OCI-LY3 (cell line): ENCODE data around the gene PIK3AP1.

Experiments
- H2AFZ ChIP-seq: fragments of 200-600, 300-600 bp; shearing (Covaris generic); 2 replicates; pipeline ENCODE4 v1.6.0; 2014; ENCODE audit warnings: antibody characterized with exemption, low read depth, low read length
- H3K27ac ChIP-seq: fragments of 200-600, 300-600 bp; sonication (generic); 2 replicates; pipeline ENCODE4 v1.5.1; 2014; ENCODE audit warnings: mild to moderate bottlenecking, low read length, moderate library complexity, mixed read lengths
- H3K27me3 ChIP-seq: fragments of 200-600, 300-600 bp; sonication (generic); 2 replicates; pipeline ENCODE4 v1.6.1; 2014; ENCODE audit warnings: low read depth, low read length, mixed read lengths
- H3K36me3 ChIP-seq: fragments of 200-600, 300-600 bp; sonication (generic); replicated peaks from 2 replicates; pipeline ENCODE3; 2014; ENCODE audit warnings: low read depth, low read length, mixed read lengths
- H3K4me1 ChIP-seq: fragments of 300-600, 200-600 bp; sonication (generic); 2 replicates; pipeline ENCODE4 v1.6.1; 2014; ENCODE audit warnings: low read length, mixed read lengths
- H3K4me2 ChIP-seq: fragments of 200-600, 300-600 bp; sonication (generic); 2 replicates; pipeline ENCODE4 v1.6.1; 2014; ENCODE audit warnings: low read length, mixed read lengths
- H3K4me3 ChIP-seq: fragments of 300-600, 200-600 bp; sonication (generic); 2 replicates; pipeline ENCODE4 v1.5.1; 2014; ENCODE audit warnings: antibody characterized with exemption, mild to moderate bottlenecking, low read length, moderate library complexity
- H3K79me2 ChIP-seq: fragments of 300-600, 200-600 bp; shearing (Covaris generic); 2 replicates; pipeline ENCODE4 v1.6.1; 2014; ENCODE audit warnings: mild to moderate bottlenecking, low read length, mixed read lengths
- H3K9ac ChIP-seq: fragments of 300-600, 200-600 bp; shearing (Covaris generic); 2 replicates; pipeline ENCODE4 v1.6.0; 2014; ENCODE audit warnings: mild to moderate bottlenecking, low read length, moderate library complexity
- H3K9me3 ChIP-seq: fragments of 200-600, 300-600 bp; shearing (Covaris generic); 2 replicates; pipeline ENCODE4 v1.6.1; 2014; ENCODE audit warnings: low read length, mixed read lengths; ENCODE audit not compliant: insufficient read depth
- H4K20me1 ChIP-seq: fragments of 200-600, 300-600 bp; sonication (generic); 2 replicates; pipeline ENCODE4 v1.6.1; 2016; ENCODE audit warnings: low read length, mixed read lengths; ENCODE audit not compliant: insufficient read depth
- EZH2phosphoT487 ChIP-seq: fragments of 200-600 bp; shearing (Covaris generic); IDR thresholded peaks from 2 replicates; pipeline ENCODE4 v1.6.1; 2018; ENCODE audit warnings: antibody characterized with exemption, mixed run types, low read depth
- TF ChIP-seq, protein P1 (sequence below): fragments of 200-600, 300-600 bp; sonication (generic); IDR thresholded peaks from 2 replicates; pipeline ENCODE4 v1.5.1; 2014; ENCODE audit warnings: antibody characterized with exemption, low read length, low read depth

The PIK3AP1 gene, protein sequence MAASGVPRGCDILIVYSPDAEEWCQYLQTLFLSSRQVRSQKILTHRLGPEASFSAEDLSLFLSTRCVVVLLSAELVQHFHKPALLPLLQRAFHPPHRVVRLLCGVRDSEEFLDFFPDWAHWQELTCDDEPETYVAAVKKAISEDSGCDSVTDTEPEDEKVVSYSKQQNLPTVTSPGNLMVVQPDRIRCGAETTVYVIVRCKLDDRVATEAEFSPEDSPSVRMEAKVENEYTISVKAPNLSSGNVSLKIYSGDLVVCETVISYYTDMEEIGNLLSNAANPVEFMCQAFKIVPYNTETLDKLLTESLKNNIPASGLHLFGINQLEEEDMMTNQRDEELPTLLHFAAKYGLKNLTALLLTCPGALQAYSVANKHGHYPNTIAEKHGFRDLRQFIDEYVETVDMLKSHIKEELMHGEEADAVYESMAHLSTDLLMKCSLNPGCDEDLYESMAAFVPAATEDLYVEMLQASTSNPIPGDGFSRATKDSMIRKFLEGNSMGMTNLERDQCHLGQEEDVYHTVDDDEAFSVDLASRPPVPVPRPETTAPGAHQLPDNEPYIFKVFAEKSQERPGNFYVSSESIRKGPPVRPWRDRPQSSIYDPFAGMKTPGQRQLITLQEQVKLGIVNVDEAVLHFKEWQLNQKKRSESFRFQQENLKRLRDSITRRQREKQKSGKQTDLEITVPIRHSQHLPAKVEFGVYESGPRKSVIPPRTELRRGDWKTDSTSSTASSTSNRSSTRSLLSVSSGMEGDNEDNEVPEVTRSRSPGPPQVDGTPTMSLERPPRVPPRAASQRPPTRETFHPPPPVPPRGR

DNA sequence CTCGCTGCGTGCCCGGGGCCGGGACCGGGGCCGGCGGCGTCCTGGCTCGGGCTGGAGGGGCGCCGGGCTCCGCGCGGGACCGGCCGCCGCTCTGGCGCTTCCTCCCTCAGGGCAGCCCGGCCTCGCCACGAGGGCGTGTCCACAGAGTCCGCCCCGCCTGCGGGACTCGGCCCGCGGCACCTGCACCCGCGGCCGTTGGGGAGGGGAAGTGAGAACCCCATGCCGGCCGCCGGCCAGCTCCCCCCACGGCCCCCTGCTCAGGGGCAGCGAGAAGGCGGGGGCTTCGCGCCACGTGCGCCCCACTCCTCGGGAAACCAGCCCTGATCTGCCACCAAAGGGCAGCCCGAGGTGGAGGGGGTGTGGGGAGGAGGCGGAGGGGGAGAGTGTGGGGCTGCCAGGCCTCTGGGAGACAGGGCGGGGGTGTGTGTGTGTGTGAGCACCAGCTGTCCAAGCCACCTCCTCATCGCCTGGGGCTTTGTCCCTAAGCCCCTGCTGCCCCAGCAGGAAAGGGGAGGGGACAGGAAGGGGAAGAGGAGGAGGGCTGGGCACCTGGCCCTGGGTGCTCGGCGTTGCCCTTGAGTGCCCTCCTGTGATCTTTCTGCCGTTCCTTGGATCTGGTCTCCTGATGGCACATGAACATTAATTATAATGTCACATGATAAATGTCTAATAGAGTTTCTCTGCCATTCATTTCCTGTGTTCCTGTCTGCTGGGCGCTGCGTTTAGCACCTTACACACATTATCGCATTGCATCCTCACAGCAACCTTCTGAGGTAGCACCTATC lies at the start of gene PIK3AP1:
Gene PIK3AP1, minus strand, starts transcription at position 93 of the 785 bp plus-strand sequence. CDS start 120 bp downstream, outside the sequence.
- Histone ChIP-seq H3K27me3 (no peaks in the 10 kb centered on the region), H4K20me1 (no peaks in the 10 kb centered on the region), H2AFZ (peak within 1 kb of the TSS; percentile 77), H3K4me3 (peak within 1 kb of the TSS; percentile 98), H3K79me2 (peaks cover 33% of the 10 kb centered on the region), H3K27ac (peak within 1 kb of the TSS; percentile 80), H3K9me3 (no peaks in the 10 kb centered on the region), H3K9ac (peak within 1 kb of the TSS; percentile 95), H3K4me1 (peaks cover 27% of the 10 kb centered on the region), H3K4me2 (peak within 1 kb of the TSS; percentile 96), H3K36me3 (peaks cover 18% of the 10 kb centered on the region)
- TF ChIP-seq, protein P1, sequence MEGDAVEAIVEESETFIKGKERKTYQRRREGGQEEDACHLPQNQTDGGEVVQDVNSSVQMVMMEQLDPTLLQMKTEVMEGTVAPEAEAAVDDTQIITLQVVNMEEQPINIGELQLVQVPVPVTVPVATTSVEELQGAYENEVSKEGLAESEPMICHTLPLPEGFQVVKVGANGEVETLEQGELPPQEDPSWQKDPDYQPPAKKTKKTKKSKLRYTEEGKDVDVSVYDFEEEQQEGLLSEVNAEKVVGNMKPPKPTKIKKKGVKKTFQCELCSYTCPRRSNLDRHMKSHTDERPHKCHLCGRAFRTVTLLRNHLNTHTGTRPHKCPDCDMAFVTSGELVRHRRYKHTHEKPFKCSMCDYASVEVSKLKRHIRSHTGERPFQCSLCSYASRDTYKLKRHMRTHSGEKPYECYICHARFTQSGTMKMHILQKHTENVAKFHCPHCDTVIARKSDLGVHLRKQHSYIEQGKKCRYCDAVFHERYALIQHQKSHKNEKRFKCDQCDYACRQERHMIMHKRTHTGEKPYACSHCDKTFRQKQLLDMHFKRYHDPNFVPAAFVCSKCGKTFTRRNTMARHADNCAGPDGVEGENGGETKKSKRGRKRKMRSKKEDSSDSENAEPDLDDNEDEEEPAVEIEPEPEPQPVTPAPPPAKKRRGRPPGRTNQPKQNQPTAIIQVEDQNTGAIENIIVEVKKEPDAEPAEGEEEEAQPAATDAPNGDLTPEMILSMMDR, result no peak; the same call in 1 of the 2 replicates
- TF ChIP-seq EZH2phosphoT487, result no peak

DNA sequence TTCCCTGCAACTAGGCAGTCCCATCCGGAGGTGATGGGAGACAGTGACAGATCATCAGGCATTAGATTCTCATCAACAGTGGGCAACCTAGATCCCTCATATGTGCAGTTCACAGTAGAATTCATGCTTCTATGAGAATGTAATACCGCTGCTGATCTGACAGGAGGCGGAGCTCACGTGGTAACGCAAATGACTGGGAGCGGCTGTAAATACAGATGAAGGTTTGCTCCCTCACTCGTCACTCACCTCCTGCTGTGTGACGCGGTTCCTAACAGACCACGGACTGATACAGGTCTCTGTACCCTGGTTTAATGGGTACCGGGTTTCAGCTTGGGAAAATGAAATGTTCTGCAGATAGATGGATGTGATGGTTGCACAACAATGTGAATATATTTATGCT lies 47.8 kb upstream of the PIK3AP1 start:
- TF ChIP-seq, protein P1, result no peak
- TF ChIP-seq EZH2phosphoT487, result no peak

DNA sequence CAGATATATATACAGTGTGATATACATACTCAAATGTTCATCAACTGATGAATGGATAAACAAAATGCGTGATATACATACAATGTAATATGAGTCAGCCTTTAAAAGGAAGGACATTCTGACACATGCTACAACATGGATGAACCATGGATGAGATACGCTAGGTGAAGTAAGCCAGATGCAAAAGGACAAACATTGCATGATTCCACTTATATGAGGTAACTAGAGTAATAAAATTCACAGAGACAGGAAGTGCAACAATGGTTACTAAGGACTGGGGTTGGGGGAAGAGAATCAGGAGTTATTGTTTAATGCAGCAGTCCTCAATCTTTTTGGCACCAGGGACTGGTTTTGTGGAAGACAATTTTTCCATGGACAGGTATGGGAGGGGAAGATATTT lies 47.3 kb upstream of the PIK3AP1 start:
- no peak overlapping the region for H3K4me2 ChIP-seq
- no peak overlapping the region for H3K4me3 ChIP-seq
- peaks cover 7% of the 10 kb centered on the region; the same call in 1 of the 2 replicates for H3K27me3 ChIP-seq
- H3K9ac ChIP-seq, result no peak overlapping the region
- 0 out of 2 replicates have a peak, but pooled peaks cover 5% of the 10 kb centered on the region for H3K9me3 ChIP-seq
- H2AFZ ChIP-seq, result no peak overlapping the region
- H3K27ac ChIP-seq, result no peak overlapping the region
- no peaks in the 10 kb centered on the region for H4K20me1 ChIP-seq
- no peaks in the 10 kb centered on the region for H3K79me2 ChIP-seq
- TF ChIP-seq, protein P1, result no peak
- TF ChIP-seq EZH2phosphoT487, result no peak
- peaks cover 18% of the 10 kb centered on the region for H3K4me1 ChIP-seq
- no peaks in the 10 kb centered on the region for H3K36me3 ChIP-seq

More for the DNA sequence above, 47.8 kb upstream of the PIK3AP1 start:
- H3K9ac ChIP-seq, result no peak overlapping the region
- H2AFZ ChIP-seq, result no peak overlapping the region
- 0 out of 2 replicates have a peak, but pooled peaks cover 5% of the 10 kb centered on the region for H3K9me3 ChIP-seq
- H3K36me3 ChIP-seq, result no peaks in the 10 kb centered on the region
- peaks cover 5% of the 10 kb centered on the region; the same call in 1 of the 2 replicates for H3K27me3 ChIP-seq
- H3K4me1 ChIP-seq, result peaks cover 18% of the 10 kb centered on the region
- no peaks in the 10 kb centered on the region for H4K20me1 ChIP-seq
- H3K4me3 ChIP-seq, result no peak overlapping the region
- no peaks in the 10 kb centered on the region for H3K79me2 ChIP-seq
- H3K27ac ChIP-seq, result no peak overlapping the region
- H3K4me2 ChIP-seq, result no peak overlapping the region
